SK-N-SH treated with all-trans-retinoic acid at 6 μM for 48 hours (cell line): ENCODE measurements around the gene BCL2A1.

Source experiments
- BACH2 ChIP-seq: fragments of 250-450 bp; sonication (Bioruptor Pico); IDR thresholded peaks from 2 replicates; pipeline ENCODE4 v1.9.0; 2021; ENCODE audit warnings: mild to moderate bottlenecking, borderline replicate concordance
- CREB5 ChIP-seq: fragments of 250-450 bp; sonication (Bioruptor Pico); IDR thresholded peaks from 2 replicates; pipeline ENCODE4 v1.5.1; 2020; ENCODE audit warnings: low read depth, mild to moderate bottlenecking, moderate library complexity
- PATZ1 ChIP-seq: fragments of 250-450 bp; sonication (Bioruptor Pico); IDR thresholded peaks from 2 replicates; pipeline ENCODE4 v1.8.0; 2020; ENCODE audit warnings: mild to moderate bottlenecking, moderate library complexity, borderline replicate concordance
- TOX ChIP-seq: fragments of 250-450 bp; sonication (Bioruptor Pico); IDR thresholded peaks from 2 replicates; pipeline ENCODE4 v1.8.0; 2021; ENCODE audit warnings: mild to moderate bottlenecking, moderate library complexity, borderline replicate concordance
- TSHZ2 ChIP-seq: fragments of 250-450 bp; sonication (Bioruptor Pico); IDR thresholded peaks from 2 replicates; pipeline ENCODE4 v1.5.0; 2020; ENCODE audit warnings: mild to moderate bottlenecking, moderate library complexity
- ZFP3 ChIP-seq: fragments of 250-450 bp; sonication (Bioruptor Pico); IDR thresholded peaks from 2 replicates; pipeline ENCODE4 v1.5.0; 2020; ENCODE audit warnings: mild to moderate bottlenecking, moderate library complexity
- ZFP30 ChIP-seq: fragments of 450-650 bp; formaldehyde crosslinking; IDR thresholded peaks from 2 replicates; pipeline ENCODE4 v1.5.0; 2022; ENCODE audit warnings: mild to moderate bottlenecking, moderate library complexity
- ZNF70 ChIP-seq: fragments of 450-650 bp; formaldehyde crosslinking; IDR thresholded peaks from 2 replicates; pipeline ENCODE4 v1.5.0; 2020; ENCODE audit warnings: mild to moderate bottlenecking, moderate library complexity

GRCh38 chr15:79953951-79954444 is 17.0 kb downstream of the BCL2A1 start:
- TF ChIP-seq TOX (CRISPR knock-in tag) (no peak), PATZ1 (no peak), ZFP30 (CRISPR knock-in tag) (no peak), TSHZ2 (CRISPR knock-in tag) (no peak), CREB5 (CRISPR knock-in tag) (no peak), ZNF70 (CRISPR knock-in tag) (no peak), BACH2 (CRISPR knock-in tag) (no peak), ZFP3 (no peak)
